Hematopoietic multipotent progenitor cell treated with erythropoietin and hydrocortisone succinate and interleukin-3 and kit ligand, for 4 days (in vitro differentiated cells): ENCODE measurements around the gene SND1.

Experiments
- DNase-seq: peaks from one replicate; pipeline ENCODE4 v3.0.0-alpha.2; 2015

Gene SND1

GRCh38 chr7:127776776-127777386 is 124.9 kb downstream of the SND1 start:
- no peak for DNase-seq

GRCh38 chr7:127780489-127780888 is 128.5 kb downstream of the SND1 start:
- no peak for DNase-seq

GRCh38 chr7:127781081-127781480 is 129.1 kb downstream of the SND1 start:
- no peak for DNase-seq

GRCh38 chr7:127782075-127782474 is 130.1 kb downstream of the SND1 start:
- peak; percentile 70 for DNase-seq

GRCh38 chr7:127782654-127783559 is 130.9 kb downstream of the SND1 start:
- peak; percentile 46 for DNase-seq

GRCh38 chr7:127786184-127786583 is 134.2 kb downstream of the SND1 start:
- DNase-seq = no peak

GRCh38 chr7:127789031-127789430 is 137.0 kb downstream of the SND1 start:
- no peak for DNase-seq

- no peak for DNase-seq
Measured at GRCh38 chr7:127791446-127792189, 139.6 kb downstream of the SND1 start.

- peak; percentile 58 for DNase-seq
Measured at GRCh38 chr7:127792528-127793342, 140.7 kb downstream of the SND1 start.

- no peak for DNase-seq
Measured at GRCh38 chr7:127793582-127793981, 141.6 kb downstream of the SND1 start.

GRCh38 chr7:127794136-127794535 is 142.1 kb downstream of the SND1 start:
- DNase-seq = no peak

- DNase-seq = no peak
Measured at GRCh38 chr7:127794551-127794950, 142.6 kb downstream of the SND1 start.

- peak; percentile 71 for DNase-seq
Measured at GRCh38 chr7:127798023-127798422, 146.0 kb downstream of the SND1 start.

GRCh38 chr7:127798769-127799372 is 146.9 kb downstream of the SND1 start:
- DNase-seq = no peak

GRCh38 chr7:127799535-127800305 is 147.7 kb downstream of the SND1 start:
- DNase-seq = no peak

- DNase-seq = no peak
Measured at GRCh38 chr7:127802845-127803244, 150.9 kb downstream of the SND1 start.

GRCh38 chr7:127803626-127804025 is 151.6 kb downstream of the SND1 start:
- no peak for DNase-seq

GRCh38 chr7:127807340-127807739 is 155.3 kb downstream of the SND1 start:
- DNase-seq = no peak

- no peak for DNase-seq
Measured at GRCh38 chr7:127807829-127808228, 155.8 kb downstream of the SND1 start.

GRCh38 chr7:127809261-127809702 is 157.3 kb downstream of the SND1 start:
- peak; percentile 88 for DNase-seq

- DNase-seq = no peak
Measured at GRCh38 chr7:127810113-127810512, 158.1 kb downstream of the SND1 start.
